ENCODE measurements around the gene PROK1. TPM values are rescaled to one million over a fixed set of nuclear protein-coding genes. Genes with fewer than 3 reads are reported as not detected.

PROK1 gene
- total and polyA plus RNA-seq, 10 of the 15 experiments (the other 5 are each of a cell fraction or from before 2014, with no cell fraction given) = not detected

GRCh38 chr1:110434946-110435345 lies 16.0 kb upstream of the PROK1 start:
- ATAC-seq (no peak), FAIRE-seq (no peak), DNase-seq (ENCODE audit: low read depth, low spot score) (no peak)
- Histone ChIP-seq H3K27me3 (replicated peaks in 1 of 2; ENCODE audit: control insufficient read depth in 2 of 2, insufficient read depth in 2 of 2, low read length in 1 of 2) (peaks cover 3% of the 10 kb centered on the region in 2 experiments; a peak in 3 of 4 replicates), H4K20me1 (ENCODE audit: control insufficient read depth, insufficient read depth) (no peaks in the 10 kb centered on the region), H3K9ac (ENCODE audit: control insufficient read depth, insufficient read depth, low read length) (no peak overlapping the region), H2AFZ (ENCODE audit: control insufficient read depth, low read depth, low read length) (no peak overlapping the region), H3K27ac (ENCODE audit: control insufficient read depth, insufficient read depth) (no peak overlapping the region), H3K9me3 (replicated peaks; ENCODE audit: control insufficient read depth, insufficient read depth, low read length) (no peaks in the 10 kb centered on the region), H3K4me3 (no peak overlapping the region), H3K36me3 (ENCODE audit: control insufficient read depth in 2 of 2, insufficient read depth in 2 of 2, low read length in 1 of 2) (no peaks in the 10 kb centered on the region), H3K4me1 (ENCODE audit: control insufficient read depth, insufficient read depth, low read length) (no peaks in the 10 kb centered on the region), H3K4me2 (ENCODE audit: control insufficient read depth, insufficient read depth) (no peak overlapping the region), H3K79me2 (ENCODE audit: control insufficient read depth, insufficient read depth, low read length) (no peaks in the 10 kb centered on the region)
- CTCF ChIA-PET = no interaction called here
- SMC1A ChIA-PET (ENCODE audit: uncharacterized antibody, unreplicated experiment) = interaction anchor here (0.7 to 1.1 kb wide), 3 partner anchors 16 to 97 kb away, joined by 3 to 4 read pairs (median 3); no protein-coding TSS in a partner anchor
- WGBS (ENCODE audit: insufficient coverage, insufficient replicate concordance, low lambda C conversion rate, missing lambda C conversion rate) = 18% methylated on average over 3 of the region's 3 CpGs
- in situ Hi-C loops (cut with MboI) (no loop called here), intact Hi-C loops (cut with micrococcal nuclease; ENCODE audit: unreplicated experiment) (no loop called here)
- RAD21 ChIA-PET (ENCODE audit: unreplicated experiment) = no interaction called here
- BruUV-seq (replicated peaks) = no TSS peak
- POLR2A ChIA-PET = no interaction called here
- no peak for TF ChIP-seq MEF2B (IDR thresholded peaks at IDR 0.05; ENCODE audit: partially characterized antibody, poor library complexity, severe bottlenecking)
- no peak for TF ChIP-seq YY1 (IDR thresholded peaks at IDR 0.05; ENCODE audit: low read depth, low read length)
- no peak for TF ChIP-seq SREBF2 (IDR thresholded peaks at IDR 0.05; ENCODE audit: low read length)
- no peak for TF ChIP-seq NFYA (IDR thresholded peaks at IDR 0.05; ENCODE audit: borderline replicate concordance, low read depth, low read length)
- TF ChIP-seq RUNX3 (IDR thresholded peaks at IDR 0.05; ENCODE audit: low read length) = no peak
- no peak for TF ChIP-seq SIN3A (IDR thresholded peaks at IDR 0.05; ENCODE audit: low read depth, low read length)
- TF ChIP-seq E2F4 (IDR thresholded peaks at IDR 0.05; ENCODE audit: low read depth, low read length) = no peak

- WGBS (ENCODE audit: insufficient coverage, insufficient replicate concordance, low lambda C conversion rate, missing lambda C conversion rate) = 15% methylated on average over 7 of the region's 7 CpGs
- H4K20me1 ChIP-seq (ENCODE audit: control insufficient read depth, insufficient read depth) = no peaks in the 10 kb centered on the region
- no peak overlapping the region for H3K27ac ChIP-seq (ENCODE audit: control insufficient read depth, insufficient read depth)
- BruUV-seq (replicated peaks) = no TSS peak
- no peaks in the 10 kb centered on the region for H3K4me1 ChIP-seq (ENCODE audit: control insufficient read depth, insufficient read depth, low read length)
- H3K9ac ChIP-seq (ENCODE audit: control insufficient read depth, insufficient read depth, low read length) = no peak overlapping the region
- no peak overlapping the region for H3K4me3 ChIP-seq
- peaks cover 0 to 3% of the 10 kb centered on the region in 2 experiments; a peak in 2 of 4 replicates for H3K27me3 ChIP-seq (replicated peaks in 1 of 2; ENCODE audit: control insufficient read depth in 2 of 2, insufficient read depth in 2 of 2, low read length in 1 of 2)
- H2AFZ ChIP-seq (ENCODE audit: control insufficient read depth, low read depth, low read length) = no peak overlapping the region
- FAIRE-seq (no peak), ATAC-seq (no peak), DNase-seq (ENCODE audit: low read depth, low spot score) (no peak)
- intact Hi-C loops (cut with micrococcal nuclease; ENCODE audit: unreplicated experiment) = no loop called here
- RAD21 ChIA-PET (ENCODE audit: unreplicated experiment) = no interaction called here
- POLR2A ChIA-PET = no interaction called here
- CTCF ChIA-PET = interaction anchor here (0.9 to 1.9 kb wide), 5 partner anchors 18 to 229 kb away, joined by 3 to 5 read pairs (median 4); no protein-coding TSS in a partner anchor
- H3K36me3 ChIP-seq (ENCODE audit: control insufficient read depth in 2 of 2, insufficient read depth in 2 of 2, low read length in 1 of 2) = no peaks in the 10 kb centered on the region
- SMC1A ChIA-PET (ENCODE audit: uncharacterized antibody, unreplicated experiment) = no interaction called here
- no peaks in the 10 kb centered on the region for H3K9me3 ChIP-seq (replicated peaks; ENCODE audit: control insufficient read depth, insufficient read depth, low read length)
- in situ Hi-C loops (cut with MboI) = no loop called here
- H3K79me2 ChIP-seq (ENCODE audit: control insufficient read depth, insufficient read depth, low read length) = no peaks in the 10 kb centered on the region
- no peak overlapping the region for H3K4me2 ChIP-seq (ENCODE audit: control insufficient read depth, insufficient read depth)
- no peak for TF ChIP-seq TAF1 (IDR thresholded peaks at IDR 0.05; ENCODE audit: borderline replicate concordance, low read depth, low read length)
- no peak for TF ChIP-seq KDM1A (IDR thresholded peaks at IDR 0.05; ENCODE audit: borderline replicate concordance)
- no peak for TF ChIP-seq NR2C1 (IDR thresholded peaks at IDR 0.05)
- no peak for TF ChIP-seq STAT1 (conservative IDR thresholded peaks at IDR 0.05)
- TF ChIP-seq MEF2B (IDR thresholded peaks at IDR 0.05; ENCODE audit: partially characterized antibody, poor library complexity, severe bottlenecking) = no peak
- no peak for TF ChIP-seq CEBPB (IDR thresholded peaks at IDR 0.05; ENCODE audit: borderline replicate concordance in 1 of 2, low read depth in 2 of 2, low read length in 2 of 2)
- TF ChIP-seq BCLAF1 (IDR thresholded peaks at IDR 0.05) = no peak
- TF ChIP-seq TARDBP (IDR thresholded peaks at IDR 0.05; ENCODE audit: borderline replicate concordance) = no peak
- TF ChIP-seq EGR1 (IDR thresholded peaks at IDR 0.05; ENCODE audit: borderline replicate concordance in 1 of 2, low read depth in 2 of 2, low read length in 2 of 2) = no peak
- no peak for TF ChIP-seq RAD21 (IDR thresholded peaks at IDR 0.05; ENCODE audit: insufficient read depth, low read depth, low read length)
Measured at GRCh38 chr1:110436635-110437034, 14.3 kb upstream of the PROK1 start.
